HepG2 (cell line): Measurements from ENCODE around the gene PARD3. TPM values are rescaled to one million over a fixed set of nuclear protein-coding genes. Genes with fewer than 3 reads are reported as not detected.

Experiments used
- ATAC-seq: fragments of 200-7000 bp; cut with Tn5 transposase; 3 replicates; pipeline ENCODE4 v1.9.1; 2020; ENCODE audit warnings: mild to moderate bottlenecking, moderate library complexity
- BruUV-seq: library from RNA; stranded (reverse); fragments of 400-500 nt; replicated peaks from 2 replicates; lab custom pipeline; 2021; lab: Mats Ljungman, UMichigan
- CTCF ChIA-PET: fragments of 300-600 bp; formaldehyde crosslinking; extraction: SDS; loops from one replicate; lab custom pipeline; 2021; ENCODE audit warnings: low total read pairs, inconsistent platforms, low intra/inter-chr PET ratio; lab: Yijun Ruan, JAX
- POLR2A ChIA-PET: fragments of 350-600 bp; sonication (Branson Sonifier 250); formaldehyde crosslinking; loops from one replicate; lab custom pipeline; 2020; ENCODE audit warnings: antibody characterized with exemption, inconsistent platforms; lab: Yijun Ruan, JAX
- DNase-seq: peaks from one replicate; pipeline ENCODE4 v3.0.0-alpha.2; 2015; ENCODE audit warnings: low spot score
- FAIRE-seq: peaks from 3 replicates; lab custom pipeline; 2011; peaks lifted over from hg19 to GRCh38; lab: Jason Lieb, UNC
- H2AFZ ChIP-seq: one replicate; pipeline ENCODE4 v1.6.1; 2011; ENCODE audit warnings: low read length, inconsistent platforms
- H3K27ac ChIP-seq: fragments of 300-600 bp; 3 replicates; pipeline ENCODE4 v1.8.0; 2011; ENCODE audit warnings: mixed run types, mild to moderate bottlenecking, mixed read lengths, low read length, inconsistent platforms; ENCODE audit not compliant: insufficient read depth; ENCODE audit errors: extremely low read length
- H3K27me3 ChIP-seq, 2 experiments: fragments of 200-600 bp in 1 of 2; 2 replicates in 1 of 2; 3 replicates in 1 of 2; pipeline versions ENCODE4 v1.6.0 to v1.8.0; 2011; ENCODE audit warnings: low read length in 2 of 2, mild to moderate bottlenecking in 2 of 2, moderate library complexity in 2 of 2, inconsistent platforms in 1 of 2; ENCODE audit not compliant: insufficient read depth in 2 of 2, control insufficient read depth in 1 of 2
- H3K36me3 ChIP-seq, 2 experiments: fragments of 200-600 bp in 1 of 2; replicated peaks in 1 of 2; 2 replicates in 1 of 2; 3 replicates in 1 of 2; pipeline versions ENCODE4 v1.5.1 to v1.8.0; 2011; ENCODE audit warnings: low read length in 2 of 2, inconsistent platforms in 1 of 2; ENCODE audit not compliant: insufficient read depth in 2 of 2, control insufficient read depth in 1 of 2
- H3K4me1 ChIP-seq: 2 replicates; pipeline ENCODE4 v1.5.1; 2012; ENCODE audit warnings: low read length, inconsistent platforms; ENCODE audit not compliant: insufficient read depth
- H3K4me2 ChIP-seq: 2 replicates; pipeline ENCODE4 v1.6.0; 2011; ENCODE audit warnings: low read depth, low read length, inconsistent platforms
- H3K4me3 ChIP-seq, 3 experiments: fragments of 200-600 bp in 1 of 3; sonication (generic), shearing (Covaris generic) in 1 of 3; replicated peaks in 1 of 3; 2 replicates each; pipeline ENCODE4 v1.5.1; 2011 to 2016; ENCODE audit warnings: low read length in 3 of 3, inconsistent platforms in 2 of 3, low read depth in 2 of 3, mild to moderate bottlenecking in 2 of 3, control low read depth in 1 of 3, mixed read lengths in 1 of 3; ENCODE audit not compliant: insufficient read depth in 1 of 3
- H3K79me2 ChIP-seq: one replicate; pipeline ENCODE4 v1.6.1; 2011; ENCODE audit warnings: low read length, inconsistent platforms; ENCODE audit not compliant: insufficient read depth
- H3K9ac ChIP-seq: 2 replicates; pipeline ENCODE4 v1.6.0; 2011; ENCODE audit warnings: mild to moderate bottlenecking, low read depth, low read length, inconsistent platforms; ENCODE audit not compliant: insufficient read depth
- H3K9me3 ChIP-seq: 2 replicates; pipeline ENCODE4 v1.5.1; 2012; ENCODE audit warnings: mild to moderate bottlenecking, low read length
- H4K20me1 ChIP-seq: 2 replicates; pipeline ENCODE4 v1.6.0; 2011; ENCODE audit warnings: inconsistent platforms, mild to moderate bottlenecking, low read length, moderate library complexity; ENCODE audit not compliant: insufficient read depth
- FOXJ3 ChIP-seq: sonication (generic); formaldehyde crosslinking; IDR thresholded peaks from 2 replicates; pipeline ENCODE4 v1.4.0; 2020; ENCODE audit warnings: missing genetic modification reagents, mild to moderate bottlenecking, borderline replicate concordance
- NFKB2 ChIP-seq: sonication (generic); formaldehyde crosslinking; IDR thresholded peaks from 2 replicates; pipeline ENCODE4 v1.4.0; 2020; ENCODE audit warnings: missing genetic modification reagents, borderline replicate concordance
- NFRKB ChIP-seq: fragments of 450-650 bp; IDR thresholded peaks from 2 replicates; pipeline ENCODE4 v1.6.1; 2017
- PBX3 ChIP-seq: sonication (generic); formaldehyde crosslinking; IDR thresholded peaks from 2 replicates; pipeline ENCODE4 v1.8.1; 2023; ENCODE audit warnings: missing genetic modification reagents, inconsistent platforms, borderline replicate concordance
- POGZ ChIP-seq: sonication (generic); formaldehyde crosslinking; IDR thresholded peaks from 2 replicates; pipeline ENCODE4 v1.4.0; 2020; ENCODE audit warnings: mild to moderate bottlenecking, missing genetic modification reagents
- SAFB2 ChIP-seq: sonication (generic); formaldehyde crosslinking; IDR thresholded peaks from 2 replicates; pipeline ENCODE4 v1.5.1; 2020; ENCODE audit warnings: missing genetic modification reagents, low read depth, mild to moderate bottlenecking, borderline replicate concordance
- TFE3 ChIP-seq: IDR thresholded peaks from 2 replicates; pipeline ENCODE4 v1.6.1; 2016
- ZNF253 ChIP-seq: sonication (generic); formaldehyde crosslinking; IDR thresholded peaks from 2 replicates; pipeline ENCODE4 v1.8.0; 2022; ENCODE audit warnings: mild to moderate bottlenecking, missing genetic modification reagents, borderline replicate concordance
- ZNF446 ChIP-seq: sonication (generic); formaldehyde crosslinking; IDR thresholded peaks from 2 replicates; pipeline ENCODE4 v1.5.0; 2020; ENCODE audit warnings: mild to moderate bottlenecking, missing genetic modification reagents
- ZNF574 ChIP-seq: sonication (generic); formaldehyde crosslinking; IDR thresholded peaks from 2 replicates; pipeline ENCODE4 v1.4.0; 2020; ENCODE audit warnings: missing genetic modification reagents
- ZNF687 ChIP-seq: sonication (generic); formaldehyde crosslinking; IDR thresholded peaks from 2 replicates; pipeline ENCODE4 v1.5.1; 2020; ENCODE audit warnings: mild to moderate bottlenecking, missing genetic modification reagents, moderate library complexity
- ZSCAN29 ChIP-seq: sonication (generic); formaldehyde crosslinking; conservative IDR thresholded peaks from 2 replicates; pipeline ENCODE4 v1.4.0; 2020; ENCODE audit warnings: mild to moderate bottlenecking, missing genetic modification reagents
- WGBS: methylation state at CpG from one replicate; pipeline ENCODE4 v1.1.6; 2017; ENCODE audit warnings: low lambda C conversion rate; 5-methylcytosine and 5-hydroxymethylcytosine counted together
- in situ Hi-C: cut with HindIII; loops from 2 replicates; pipeline ENCODE4 v1.10.0; 2017; ENCODE audit warnings: low pct_unique_long_range_greater_than_20kb; ENCODE audit not compliant: extremely low pct_ligation_motif_present
- intact Hi-C: fragments of 100-400 bp; cut with micrococcal nuclease; formaldehyde crosslinking; loops from one replicate; pipeline ENCODE4 v1.10.0; 2022; ENCODE audit not compliant: unreplicated experiment
- polyA plus RNA-seq, 8 experiments: library from polyadenylated mRNA; depleted of rRNA in 3 of 8; stranded (reverse) in 7 of 8; unstranded in 1 of 8; fragments of >200 nt; fragmentation: Illumina TruSeq in 4 of 8; extraction: Trizol in 4 of 8; gene quantifications; 2 replicates each; pipeline versions ENCODE4 v1.2.1 to v1.2.3, GENCODE V29; 2011 to 2016; ENCODE audit warnings: low read depth in 4 of 8, missing spikeins in 1 of 8, mixed read lengths in 1 of 8; ENCODE audit not compliant: insufficient read depth in 1 of 8
- total RNA-seq, 5 experiments: library from RNA; depleted of rRNA; stranded (reverse); fragments of >200 nt; fragmentation: Illumina TruSeq; extraction: Trizol; gene quantifications; 2 replicates each; pipeline ENCODE4 v1.2.3, GENCODE V29; 2016; ENCODE audit warnings: low read depth in 1 of 5

Gene PARD3
- total and polyA plus RNA-seq, 2 of the 13 experiments (the other 11 are each of a cell fraction or from before 2014, with no cell fraction given): 40.9 to 60.0 TPM

GRCh38 chr10:34705563-34705962 is 109.5 kb downstream of the PARD3 start:
- POLR2A ChIA-PET: no interaction called here

More at GRCh38 chr10:34705563-34705962, 109.5 kb downstream of the PARD3 start:
- Histone ChIP-seq H3K4me1 (peaks cover 78% of the 10 kb centered on the region), H3K9me3 (no peaks in the 10 kb centered on the region), H3K27ac (no peak overlapping the region), H3K4me2 (no peak overlapping the region), H3K9ac (no peak overlapping the region), H3K79me2 (peaks cover 79% of the 10 kb centered on the region)
- intact Hi-C loops: no loop called here
- no TSS peak for BruUV-seq
- WGBS: 100% methylated on average over 1 of the region's 1 CpG
- TF ChIP-seq TFE3 (CRISPR knock-in tag) (no peak), PBX3 (CRISPR knock-in tag) (no peak), ZNF574 (no peak), SAFB2 (CRISPR knock-in tag) (no peak), NFKB2 (CRISPR knock-in tag) (no peak), NFRKB (no peak), FOXJ3 (CRISPR knock-in tag) (no peak), ZNF446 (CRISPR knock-in tag) (no peak), ZNF687 (CRISPR knock-in tag) (no peak), ZSCAN29 (CRISPR knock-in tag) (no peak), POGZ (no peak), ZNF253 (CRISPR knock-in tag) (no peak)
- TF ChIP-seq, all 625 proteins: peak for 0
- H3K27me3 ChIP-seq: no peaks in the 10 kb centered on the region; a peak in 1 of 5 replicates
- no peaks in the 10 kb centered on the region for H3K36me3 ChIP-seq
- no peak for ATAC-seq
- CTCF ChIA-PET: no interaction called here
- DNase-seq: no peak
- in situ Hi-C loops: no loop called here
- H3K4me3 ChIP-seq: no peak overlapping the region
- H2AFZ ChIP-seq: no peak overlapping the region
- FAIRE-seq: no peak
- H4K20me1 ChIP-seq: peaks cover 15% of the 10 kb centered on the region
